Suprapubic skin (tissue), 4 donors: ENCODE measurements around the gene AGPAT2.

Experiments used
- CTCF ChIP-seq, 2 donors: fragments of 200-600 bp in 1 of 2; fragments of 450-650 bp in 1 of 2; sonication (generic) in 1 of 2; IDR thresholded peaks; one replicate each; pipeline ENCODE4 v1.5.1; 2016 to 2019; ENCODE audit warnings: antibody characterized with exemption in 2 of 2, mild to moderate bottlenecking in 1 of 2, moderate library complexity in 1 of 2
- EP300 ChIP-seq: sonication (generic); formaldehyde crosslinking; IDR thresholded peaks from one replicate; pipeline ENCODE4 v1.6.1; 2017; ENCODE audit warnings: antibody characterized with exemption
- POLR2A ChIP-seq, 2 donors: fragments of 450-650 bp; IDR thresholded peaks; one replicate each; pipeline ENCODE4 v1.6.1; 2017; ENCODE audit warnings: antibody characterized with exemption in 2 of 2, mild to moderate bottlenecking in 2 of 2, moderate library complexity in 2 of 2
- POLR2AphosphoS5 ChIP-seq, 3 donors: sonication (generic); formaldehyde crosslinking; IDR thresholded peaks; one replicate each; pipeline ENCODE4 v1.6.1; 2017; ENCODE audit warnings: antibody characterized with exemption in 3 of 3

DNA sequence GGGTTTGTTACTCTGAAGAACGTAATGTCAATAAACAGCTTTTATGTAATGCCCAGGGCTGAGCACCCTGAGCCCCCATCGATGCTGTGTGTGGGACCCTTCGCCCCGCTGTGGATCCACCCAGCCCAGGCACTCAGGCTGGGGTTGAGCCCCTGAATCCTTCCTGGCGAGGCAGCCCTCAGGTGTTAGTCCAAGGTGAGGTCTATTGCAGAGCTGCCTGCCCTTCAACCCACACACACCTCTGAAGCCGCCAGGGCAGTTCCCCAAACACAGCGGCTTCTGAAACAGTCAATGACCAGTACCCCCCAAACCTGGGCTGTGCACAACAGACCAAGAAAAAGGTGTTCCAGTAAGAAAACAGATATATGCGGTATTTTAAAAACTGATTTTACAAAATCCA is 36.7 kb upstream of the AGPAT2 start:
- TF ChIP-seq CTCF (IDR thresholded peaks at IDR 0.05) (no peak), POLR2AphosphoS5 (IDR thresholded peaks at IDR 0.05) (no peak), POLR2A (IDR thresholded peaks at IDR 0.05) (no peak), EP300 (no peak)
